ENCODE results near the gene SKAP1.

Gene SKAP1

GRCh38 chr17:48444516-48445247 lies 14.7 kb upstream of the SKAP1 start:
- Histone ChIP-seq H3K9me3 (ENCODE audit: control insufficient read depth, low read length) (no peaks in the 10 kb centered on the region), H3K4me1 (ENCODE audit: control insufficient read depth, insufficient read depth, low read length) (no peaks in the 10 kb centered on the region), H3K9ac (ENCODE audit: low read length) (no peak overlapping the region), H3K36me3 (ENCODE audit: control insufficient read depth, insufficient read depth, low read length, severe bottlenecking) (no peaks in the 10 kb centered on the region), H3K27me3 (replicated peaks; ENCODE audit: control insufficient read depth, insufficient read depth, low read length) (no peaks in the 10 kb centered on the region), H3K4me3 (ENCODE audit: low read length) (no peak overlapping the region)
- no peak for DNase-seq (ENCODE audit: low read depth)

- Histone ChIP-seq H3K27me3 (replicated peaks; ENCODE audit: control insufficient read depth, insufficient read depth, low read length) (no peaks in the 10 kb centered on the region), H3K9ac (ENCODE audit: low read length) (no peak overlapping the region), H3K36me3 (ENCODE audit: control insufficient read depth, insufficient read depth, low read length, severe bottlenecking) (no peaks in the 10 kb centered on the region), H3K4me1 (ENCODE audit: control insufficient read depth, insufficient read depth, low read length) (no peaks in the 10 kb centered on the region), H3K4me3 (ENCODE audit: low read length) (no peak overlapping the region), H3K9me3 (ENCODE audit: control insufficient read depth, low read length) (no peaks in the 10 kb centered on the region)
- no peak for DNase-seq (ENCODE audit: low read depth)
Measured at GRCh38 chr17:48443712-48444111, 13.7 kb upstream of the SKAP1 start.

- DNase-seq (ENCODE audit: low read depth), result no peak
- Histone ChIP-seq H3K9ac (ENCODE audit: low read length) (no peak overlapping the region), H3K36me3 (ENCODE audit: control insufficient read depth, insufficient read depth, low read length, severe bottlenecking) (no peaks in the 10 kb centered on the region), H3K9me3 (ENCODE audit: control insufficient read depth, low read length) (no peaks in the 10 kb centered on the region), H3K4me1 (ENCODE audit: control insufficient read depth, insufficient read depth, low read length) (no peaks in the 10 kb centered on the region), H3K27me3 (replicated peaks; ENCODE audit: control insufficient read depth, insufficient read depth, low read length) (peaks cover under 1% of the 10 kb centered on the region), H3K4me3 (ENCODE audit: low read length) (no peak overlapping the region)
Measured at GRCh38 chr17:48442819-48443218, 12.8 kb upstream of the SKAP1 start.

GRCh38 chr17:48441862-48442261 lies 11.8 kb upstream of the SKAP1 start:
- no peak for DNase-seq (ENCODE audit: low read depth)
- no peak overlapping the region for H3K9ac ChIP-seq (ENCODE audit: low read length)
- no peaks in the 10 kb centered on the region for H3K9me3 ChIP-seq (ENCODE audit: control insufficient read depth, low read length)
- H3K36me3 ChIP-seq (ENCODE audit: control insufficient read depth, insufficient read depth, low read length, severe bottlenecking), result no peaks in the 10 kb centered on the region
- H3K4me1 ChIP-seq (ENCODE audit: control insufficient read depth, insufficient read depth, low read length), result no peaks in the 10 kb centered on the region
- H3K4me3 ChIP-seq (ENCODE audit: low read length), result no peak overlapping the region
- H3K27me3 ChIP-seq (replicated peaks; ENCODE audit: control insufficient read depth, insufficient read depth, low read length), result peaks cover 9% of the 10 kb centered on the region

GRCh38 chr17:48441231-48441711 lies 11.3 kb upstream of the SKAP1 start:
- Histone ChIP-seq H3K9ac (ENCODE audit: low read length) (no peak overlapping the region), H3K27me3 (replicated peaks; ENCODE audit: control insufficient read depth, insufficient read depth, low read length) (peaks cover 12% of the 10 kb centered on the region), H3K4me1 (ENCODE audit: control insufficient read depth, insufficient read depth, low read length) (no peaks in the 10 kb centered on the region), H3K36me3 (ENCODE audit: control insufficient read depth, insufficient read depth, low read length, severe bottlenecking) (no peaks in the 10 kb centered on the region), H3K4me3 (ENCODE audit: low read length) (no peak overlapping the region), H3K9me3 (ENCODE audit: control insufficient read depth, low read length) (no peaks in the 10 kb centered on the region)
- DNase-seq (ENCODE audit: low read depth), result no peak

- DNase-seq (ENCODE audit: low read depth), result no peak
- no peak overlapping the region for H3K9ac ChIP-seq (ENCODE audit: low read length)
- peaks cover 14% of the 10 kb centered on the region for H3K27me3 ChIP-seq (replicated peaks; ENCODE audit: control insufficient read depth, insufficient read depth, low read length)
- no peak overlapping the region for H3K4me3 ChIP-seq (ENCODE audit: low read length)
- H3K4me1 ChIP-seq (ENCODE audit: control insufficient read depth, insufficient read depth, low read length), result no peaks in the 10 kb centered on the region
- no peaks in the 10 kb centered on the region for H3K36me3 ChIP-seq (ENCODE audit: control insufficient read depth, insufficient read depth, low read length, severe bottlenecking)
- H3K9me3 ChIP-seq (ENCODE audit: control insufficient read depth, low read length), result no peaks in the 10 kb centered on the region
Measured at GRCh38 chr17:48440669-48441068, 10.7 kb upstream of the SKAP1 start.

GRCh38 chr17:48439875-48440505 lies 10.0 kb upstream of the SKAP1 start:
- no peaks in the 10 kb centered on the region for H3K9me3 ChIP-seq (ENCODE audit: control insufficient read depth, low read length)
- H3K4me3 ChIP-seq (ENCODE audit: low read length), result no peak overlapping the region
- H3K4me1 ChIP-seq (ENCODE audit: control insufficient read depth, insufficient read depth, low read length), result no peaks in the 10 kb centered on the region
- no peak overlapping the region for H3K9ac ChIP-seq (ENCODE audit: low read length)
- no peaks in the 10 kb centered on the region for H3K36me3 ChIP-seq (ENCODE audit: control insufficient read depth, insufficient read depth, low read length, severe bottlenecking)
- DNase-seq (ENCODE audit: low read depth), result no peak
- peaks cover 17% of the 10 kb centered on the region for H3K27me3 ChIP-seq (replicated peaks; ENCODE audit: control insufficient read depth, insufficient read depth, low read length)

- H3K4me1 ChIP-seq (ENCODE audit: control insufficient read depth, insufficient read depth, low read length), result no peaks in the 10 kb centered on the region
- DNase-seq (ENCODE audit: low read depth), result no peak
- no peak overlapping the region for H3K4me3 ChIP-seq (ENCODE audit: low read length)
- H3K9me3 ChIP-seq (ENCODE audit: control insufficient read depth, low read length), result no peaks in the 10 kb centered on the region
- H3K36me3 ChIP-seq (ENCODE audit: control insufficient read depth, insufficient read depth, low read length, severe bottlenecking), result no peaks in the 10 kb centered on the region
- H3K9ac ChIP-seq (ENCODE audit: low read length), result no peak overlapping the region
- H3K27me3 ChIP-seq (replicated peaks; ENCODE audit: control insufficient read depth, insufficient read depth, low read length), result peaks cover 20% of the 10 kb centered on the region
Measured at GRCh38 chr17:48439110-48439850, 9.3 kb upstream of the SKAP1 start.

GRCh38 chr17:48438516-48439061 lies 8.6 kb upstream of the SKAP1 start:
- Histone ChIP-seq H3K4me3 (ENCODE audit: low read length) (no peak overlapping the region), H3K4me1 (ENCODE audit: control insufficient read depth, insufficient read depth, low read length) (no peaks in the 10 kb centered on the region), H3K9me3 (ENCODE audit: control insufficient read depth, low read length) (no peaks in the 10 kb centered on the region), H3K36me3 (ENCODE audit: control insufficient read depth, insufficient read depth, low read length, severe bottlenecking) (no peaks in the 10 kb centered on the region), H3K27me3 (replicated peaks; ENCODE audit: control insufficient read depth, insufficient read depth, low read length) (peaks cover 27% of the 10 kb centered on the region), H3K9ac (ENCODE audit: low read length) (no peak overlapping the region)
- DNase-seq (ENCODE audit: low read depth), result no peak

- Histone ChIP-seq H3K9ac (ENCODE audit: low read length) (no peak overlapping the region), H3K36me3 (ENCODE audit: control insufficient read depth, insufficient read depth, low read length, severe bottlenecking) (no peaks in the 10 kb centered on the region), H3K4me1 (ENCODE audit: control insufficient read depth, insufficient read depth, low read length) (no peaks in the 10 kb centered on the region), H3K4me3 (ENCODE audit: low read length) (no peak overlapping the region), H3K27me3 (replicated peaks; ENCODE audit: control insufficient read depth, insufficient read depth, low read length) (peaks cover 69% of the 10 kb centered on the region), H3K9me3 (ENCODE audit: control insufficient read depth, low read length) (no peaks in the 10 kb centered on the region)
- DNase-seq (ENCODE audit: low read depth), result no peak
Measured at GRCh38 chr17:48433896-48434295, 3.9 kb upstream of the SKAP1 start.

Data from adipocyte (in vitro differentiated cells).